SK-N-SH treated with all-trans-retinoic acid at 6 μM for 48 hours (cell line): ENCODE results near the gene LZTR1.

Experiments used
- BACH2 ChIP-seq: fragments of 250-450 bp; sonication (Bioruptor Pico); IDR thresholded peaks from 2 replicates; pipeline ENCODE4 v1.9.0; 2021; ENCODE audit warnings: mild to moderate bottlenecking, borderline replicate concordance
- ESRRG ChIP-seq: fragments of 250-450 bp; sonication (Bioruptor Pico); IDR thresholded peaks from 2 replicates; pipeline ENCODE4 v1.6.1; 2021; ENCODE audit warnings: mild to moderate bottlenecking
- GLIS3 ChIP-seq: fragments of 250-450 bp; sonication (Bioruptor Pico); IDR thresholded peaks from 2 replicates; pipeline ENCODE4 v1.5.0; 2020; ENCODE audit warnings: mild to moderate bottlenecking, moderate library complexity
- ISL1 ChIP-seq: fragments of 250-450 bp; sonication (Bioruptor Pico); IDR thresholded peaks from 2 replicates; pipeline ENCODE4 v2.1.2; 2022; ENCODE audit warnings: mild to moderate bottlenecking, moderate library complexity
- ZC3H10 ChIP-seq: fragments of 250-450 bp; sonication (Bioruptor Pico); IDR thresholded peaks from 2 replicates; pipeline ENCODE4 v1.5.1; 2021; ENCODE audit warnings: mild to moderate bottlenecking, moderate library complexity
- ZFP30 ChIP-seq: fragments of 450-650 bp; formaldehyde crosslinking; IDR thresholded peaks from 2 replicates; pipeline ENCODE4 v1.5.0; 2022; ENCODE audit warnings: mild to moderate bottlenecking, moderate library complexity
- ZNF565 ChIP-seq: fragments of 450-650 bp; formaldehyde crosslinking; conservative IDR thresholded peaks from 2 replicates; pipeline ENCODE4 v1.5.0; 2020; ENCODE audit warnings: low read depth, mild to moderate bottlenecking, moderate library complexity
- TF ChIP-seq, protein P1 (sequence below): fragments of 250-450 bp; sonication (Bioruptor Pico); IDR thresholded peaks from 2 replicates; pipeline ENCODE4 v1.8.0; 2020; ENCODE audit warnings: mild to moderate bottlenecking, moderate library complexity, borderline replicate concordance
- TF ChIP-seq, protein P2 (sequence below): fragments of 250-450 bp; sonication (Bioruptor Pico); IDR thresholded peaks from 2 replicates; pipeline ENCODE4 v1.5.1; 2021; ENCODE audit warnings: mild to moderate bottlenecking, moderate library complexity

DNA sequence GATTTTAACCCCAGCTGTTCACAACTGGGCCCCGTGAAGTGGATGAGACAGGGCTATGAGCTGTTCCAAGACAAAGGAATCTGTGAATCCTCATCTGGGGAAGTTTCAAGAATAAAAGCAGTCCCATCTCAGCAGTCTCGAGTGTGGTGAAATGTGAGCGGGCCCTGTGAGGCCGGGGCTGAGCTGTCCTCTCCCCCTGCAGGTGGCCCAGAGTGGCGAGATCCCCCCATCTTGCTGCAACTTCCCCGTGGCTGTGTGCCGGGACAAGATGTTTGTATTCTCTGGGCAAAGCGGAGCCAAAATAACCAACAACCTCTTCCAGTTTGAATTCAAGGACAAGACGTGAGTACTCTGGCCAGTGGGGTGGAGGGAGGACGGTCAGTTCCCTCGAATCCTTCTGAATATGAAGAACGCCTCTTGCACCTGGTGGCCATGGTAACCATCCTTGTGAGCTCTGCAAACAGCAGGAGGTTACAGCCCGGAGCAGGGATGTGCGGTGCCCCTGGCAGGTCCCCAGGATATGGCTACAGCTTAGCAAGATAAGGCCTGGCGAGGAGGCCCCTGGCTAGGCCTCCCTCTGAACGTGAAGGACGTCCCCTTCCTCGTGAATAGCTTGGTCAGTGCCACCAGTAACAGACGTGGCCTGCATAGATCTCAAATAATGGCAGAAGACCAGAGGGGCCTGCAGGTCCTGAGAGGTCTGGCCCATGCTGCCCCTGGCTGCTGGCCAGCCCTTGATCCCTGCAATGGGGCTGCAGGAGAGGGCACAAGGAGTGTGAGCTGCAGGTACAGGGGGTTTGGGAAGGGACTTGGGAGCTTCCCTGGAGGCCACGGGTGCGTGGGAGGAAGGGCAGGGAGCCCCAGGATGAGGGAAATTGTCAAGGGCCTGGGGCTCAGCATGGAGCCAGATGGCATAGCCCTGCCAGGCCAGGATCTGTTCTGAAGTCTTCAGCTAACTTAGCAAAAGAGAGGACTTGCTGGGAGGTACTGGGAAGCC, 8.4 kb downstream of the LZTR1 start:
- TF ChIP-seq ESRRG (CRISPR knock-in tag) (no peak), ZNF565 (CRISPR knock-in tag) (no peak), ZFP30 (no peak), ZC3H10 (CRISPR knock-in tag) (no peak), GLIS3 (CRISPR knock-in tag) (no peak), BACH2 (no peak), ISL1 (no peak)
- TF ChIP-seq, protein P1, sequence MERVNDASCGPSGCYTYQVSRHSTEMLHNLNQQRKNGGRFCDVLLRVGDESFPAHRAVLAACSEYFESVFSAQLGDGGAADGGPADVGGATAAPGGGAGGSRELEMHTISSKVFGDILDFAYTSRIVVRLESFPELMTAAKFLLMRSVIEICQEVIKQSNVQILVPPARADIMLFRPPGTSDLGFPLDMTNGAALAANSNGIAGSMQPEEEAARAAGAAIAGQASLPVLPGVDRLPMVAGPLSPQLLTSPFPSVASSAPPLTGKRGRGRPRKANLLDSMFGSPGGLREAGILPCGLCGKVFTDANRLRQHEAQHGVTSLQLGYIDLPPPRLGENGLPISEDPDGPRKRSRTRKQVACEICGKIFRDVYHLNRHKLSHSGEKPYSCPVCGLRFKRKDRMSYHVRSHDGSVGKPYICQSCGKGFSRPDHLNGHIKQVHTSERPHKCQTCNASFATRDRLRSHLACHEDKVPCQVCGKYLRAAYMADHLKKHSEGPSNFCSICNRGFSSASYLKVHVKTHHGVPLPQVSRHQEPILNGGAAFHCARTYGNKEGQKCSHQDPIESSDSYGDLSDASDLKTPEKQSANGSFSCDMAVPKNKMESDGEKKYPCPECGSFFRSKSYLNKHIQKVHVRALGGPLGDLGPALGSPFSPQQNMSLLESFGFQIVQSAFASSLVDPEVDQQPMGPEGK (CRISPR knock-in tag): no peak
- TF ChIP-seq, protein P2, sequence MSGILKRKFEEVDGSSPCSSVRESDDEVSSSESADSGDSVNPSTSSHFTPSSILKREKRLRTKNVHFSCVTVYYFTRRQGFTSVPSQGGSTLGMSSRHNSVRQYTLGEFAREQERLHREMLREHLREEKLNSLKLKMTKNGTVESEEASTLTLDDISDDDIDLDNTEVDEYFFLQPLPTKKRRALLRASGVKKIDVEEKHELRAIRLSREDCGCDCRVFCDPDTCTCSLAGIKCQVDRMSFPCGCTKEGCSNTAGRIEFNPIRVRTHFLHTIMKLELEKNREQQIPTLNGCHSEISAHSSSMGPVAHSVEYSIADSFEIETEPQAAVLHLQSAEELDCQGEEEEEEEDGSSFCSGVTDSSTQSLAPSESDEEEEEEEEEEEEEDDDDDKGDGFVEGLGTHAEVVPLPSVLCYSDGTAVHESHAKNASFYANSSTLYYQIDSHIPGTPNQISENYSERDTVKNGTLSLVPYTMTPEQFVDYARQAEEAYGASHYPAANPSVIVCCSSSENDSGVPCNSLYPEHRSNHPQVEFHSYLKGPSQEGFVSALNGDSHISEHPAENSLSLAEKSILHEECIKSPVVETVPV (CRISPR knock-in tag): no peak
